ENCODE data around the gene NCKAP5.

DNA sequence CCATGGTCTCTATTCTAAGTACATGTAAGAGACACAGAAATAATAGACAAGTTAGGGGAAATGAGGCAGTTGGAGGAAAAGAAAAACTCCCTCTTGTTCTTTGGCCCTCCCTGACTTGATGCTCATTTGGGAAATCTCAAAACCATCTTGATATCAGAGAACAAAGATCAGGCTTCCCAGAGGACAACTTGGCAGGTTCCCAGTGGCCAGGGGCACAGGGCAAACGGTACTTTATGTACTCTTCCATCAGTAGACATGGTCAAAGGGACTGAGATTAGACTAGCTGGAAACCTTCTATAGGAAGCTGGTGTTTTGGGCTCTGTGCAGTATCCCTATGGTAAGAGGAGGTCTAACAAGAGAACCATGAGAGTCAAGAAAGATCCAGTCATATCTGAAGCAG is 56.6 kb downstream of the NCKAP5 start:
- TF ChIP-seq POLR2A (IDR thresholded peaks at IDR 0.05) (no peak), EP300 (IDR thresholded peaks at IDR 0.05) (no peak)
- TF ChIP-seq, protein P1, sequence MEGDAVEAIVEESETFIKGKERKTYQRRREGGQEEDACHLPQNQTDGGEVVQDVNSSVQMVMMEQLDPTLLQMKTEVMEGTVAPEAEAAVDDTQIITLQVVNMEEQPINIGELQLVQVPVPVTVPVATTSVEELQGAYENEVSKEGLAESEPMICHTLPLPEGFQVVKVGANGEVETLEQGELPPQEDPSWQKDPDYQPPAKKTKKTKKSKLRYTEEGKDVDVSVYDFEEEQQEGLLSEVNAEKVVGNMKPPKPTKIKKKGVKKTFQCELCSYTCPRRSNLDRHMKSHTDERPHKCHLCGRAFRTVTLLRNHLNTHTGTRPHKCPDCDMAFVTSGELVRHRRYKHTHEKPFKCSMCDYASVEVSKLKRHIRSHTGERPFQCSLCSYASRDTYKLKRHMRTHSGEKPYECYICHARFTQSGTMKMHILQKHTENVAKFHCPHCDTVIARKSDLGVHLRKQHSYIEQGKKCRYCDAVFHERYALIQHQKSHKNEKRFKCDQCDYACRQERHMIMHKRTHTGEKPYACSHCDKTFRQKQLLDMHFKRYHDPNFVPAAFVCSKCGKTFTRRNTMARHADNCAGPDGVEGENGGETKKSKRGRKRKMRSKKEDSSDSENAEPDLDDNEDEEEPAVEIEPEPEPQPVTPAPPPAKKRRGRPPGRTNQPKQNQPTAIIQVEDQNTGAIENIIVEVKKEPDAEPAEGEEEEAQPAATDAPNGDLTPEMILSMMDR (IDR thresholded peaks at IDR 0.05): no peak

Measured in ovary (tissue), 3 donors.